ENCODE data around the gene RILP.
A peak's percentile ranks its signal among the peaks of the same experiment; 100 is the strongest.

Gene RILP

GRCh38 chr17:1648173-1648962 lies 1.3 kb downstream of the RILP start:
- DNase-seq (ENCODE audit: low read depth) = no peak

GRCh38 chr17:1647802-1648171 lies 1.9 kb downstream of the RILP start:
- DNase-seq (ENCODE audit: low read depth) = no peak

- DNase-seq (ENCODE audit: low read depth) = no peak
These were observed 3.3 kb downstream of the RILP start for GRCh38 chr17:1646199-1646875.

GRCh38 chr17:1645207-1646171 lies 4.2 kb downstream of the RILP start, which contains the start of gene SCARF1:
Gene SCARF1, minus strand, starts transcription at chr17:1645732. Its CDS starts 35 bp downstream, at chr17:1645697.
- DNase-seq (ENCODE audit: low read depth) = no peak

GRCh38 chr17:1644493-1645206 lies 5.0 kb downstream of the RILP start:
- peak; percentile 34 for DNase-seq (ENCODE audit: low read depth)

- no peak for DNase-seq (ENCODE audit: low read depth)
These were observed 5.6 kb downstream of the RILP start for GRCh38 chr17:1643999-1644492.

GRCh38 chr17:1643293-1643998 lies 6.2 kb downstream of the RILP start:
- DNase-seq (ENCODE audit: low read depth) = peak; percentile 50

- no peak for DNase-seq (ENCODE audit: low read depth)
These were observed 8.6 kb downstream of the RILP start for GRCh38 chr17:1641065-1641403.

- DNase-seq (ENCODE audit: low read depth) = no peak
These were observed 9.2 kb downstream of the RILP start for GRCh38 chr17:1640329-1641064.

- no peak for DNase-seq (ENCODE audit: low read depth)
These were observed 10.0 kb downstream of the RILP start for GRCh38 chr17:1639549-1640180.

GRCh38 chr17:1638624-1639300 lies 10.9 kb downstream of the RILP start:
- no peak for DNase-seq (ENCODE audit: low read depth)

- DNase-seq (ENCODE audit: low read depth) = no peak
These were observed 11.5 kb downstream of the RILP start for GRCh38 chr17:1638171-1638590.

GRCh38 chr17:1636732-1637285 lies 12.9 kb downstream of the RILP start:
- DNase-seq (ENCODE audit: low read depth) = no peak

GRCh38 chr17:1635675-1636465 lies 13.8 kb downstream of the RILP start:
- no peak for DNase-seq (ENCODE audit: low read depth)

GRCh38 chr17:1634841-1635650 lies 14.6 kb downstream of the RILP start:
- DNase-seq (ENCODE audit: low read depth) = no peak

- no peak for DNase-seq (ENCODE audit: low read depth)
These were observed 19.0 kb downstream of the RILP start for GRCh38 chr17:1630662-1631061.
